HepG2 (cell line): ENCODE measurements around the gene SRF. TPM values are rescaled to one million over a fixed set of nuclear protein-coding genes. Genes with fewer than 3 reads are reported as not detected.

Experiments
- ATAC-seq: fragments of 200-7000 bp; cut with Tn5 transposase; 3 replicates; pipeline ENCODE4 v1.9.1; 2020; ENCODE audit warnings: mild to moderate bottlenecking, moderate library complexity
- BruUV-seq: library from RNA; stranded (reverse); fragments of 400-500 nt; replicated peaks from 2 replicates; lab custom pipeline; 2021; lab: Mats Ljungman, UMichigan
- CTCF ChIA-PET: fragments of 300-600 bp; formaldehyde crosslinking; extraction: SDS; loops from one replicate; lab custom pipeline; 2021; ENCODE audit warnings: low total read pairs, inconsistent platforms, low intra/inter-chr PET ratio; lab: Yijun Ruan, JAX
- POLR2A ChIA-PET: fragments of 350-600 bp; sonication (Branson Sonifier 250); formaldehyde crosslinking; loops from one replicate; lab custom pipeline; 2020; ENCODE audit warnings: antibody characterized with exemption, inconsistent platforms; lab: Yijun Ruan, JAX
- DNase-seq: peaks from one replicate; pipeline ENCODE4 v3.0.0-alpha.2; 2015; ENCODE audit warnings: low spot score
- FAIRE-seq: peaks from 3 replicates; lab custom pipeline; 2011; peaks lifted over from hg19 to GRCh38; lab: Jason Lieb, UNC
- H2AFZ ChIP-seq: one replicate; pipeline ENCODE4 v1.6.1; 2011; ENCODE audit warnings: low read length, inconsistent platforms
- H3K27ac ChIP-seq: fragments of 300-600 bp; 3 replicates; pipeline ENCODE4 v1.8.0; 2011; ENCODE audit warnings: mixed run types, mild to moderate bottlenecking, mixed read lengths, low read length, inconsistent platforms; ENCODE audit not compliant: insufficient read depth; ENCODE audit errors: extremely low read length
- H3K27me3 ChIP-seq, 2 experiments: fragments of 200-600 bp in 1 of 2; 2 replicates in 1 of 2; 3 replicates in 1 of 2; pipeline versions ENCODE4 v1.6.0 to v1.8.0; 2011; ENCODE audit warnings: low read length in 2 of 2, mild to moderate bottlenecking in 2 of 2, moderate library complexity in 2 of 2, inconsistent platforms in 1 of 2; ENCODE audit not compliant: insufficient read depth in 2 of 2, control insufficient read depth in 1 of 2
- H3K36me3 ChIP-seq, 2 experiments: fragments of 200-600 bp in 1 of 2; replicated peaks in 1 of 2; 2 replicates in 1 of 2; 3 replicates in 1 of 2; pipeline versions ENCODE4 v1.5.1 to v1.8.0; 2011; ENCODE audit warnings: low read length in 2 of 2, inconsistent platforms in 1 of 2; ENCODE audit not compliant: insufficient read depth in 2 of 2, control insufficient read depth in 1 of 2
- H3K4me1 ChIP-seq: 2 replicates; pipeline ENCODE4 v1.5.1; 2012; ENCODE audit warnings: low read length, inconsistent platforms; ENCODE audit not compliant: insufficient read depth
- H3K4me2 ChIP-seq: 2 replicates; pipeline ENCODE4 v1.6.0; 2011; ENCODE audit warnings: low read depth, low read length, inconsistent platforms
- H3K4me3 ChIP-seq, 3 experiments: fragments of 200-600 bp in 1 of 3; sonication (generic), shearing (Covaris generic) in 1 of 3; replicated peaks in 1 of 3; 2 replicates each; pipeline ENCODE4 v1.5.1; 2011 to 2016; ENCODE audit warnings: low read length in 3 of 3, inconsistent platforms in 2 of 3, low read depth in 2 of 3, mild to moderate bottlenecking in 2 of 3, control low read depth in 1 of 3, mixed read lengths in 1 of 3; ENCODE audit not compliant: insufficient read depth in 1 of 3
- H3K79me2 ChIP-seq: one replicate; pipeline ENCODE4 v1.6.1; 2011; ENCODE audit warnings: low read length, inconsistent platforms; ENCODE audit not compliant: insufficient read depth
- H3K9ac ChIP-seq: 2 replicates; pipeline ENCODE4 v1.6.0; 2011; ENCODE audit warnings: mild to moderate bottlenecking, low read depth, low read length, inconsistent platforms; ENCODE audit not compliant: insufficient read depth
- H3K9me3 ChIP-seq: 2 replicates; pipeline ENCODE4 v1.5.1; 2012; ENCODE audit warnings: mild to moderate bottlenecking, low read length
- H4K20me1 ChIP-seq: 2 replicates; pipeline ENCODE4 v1.6.0; 2011; ENCODE audit warnings: inconsistent platforms, mild to moderate bottlenecking, low read length, moderate library complexity; ENCODE audit not compliant: insufficient read depth
- ATF3 ChIP-seq: sonication (generic); formaldehyde crosslinking; IDR thresholded peaks from 2 replicates; pipeline ENCODE4 v1.4.0; 2020; ENCODE audit warnings: missing genetic modification reagents
- ETS1 ChIP-seq: sonication (generic); formaldehyde crosslinking; IDR thresholded peaks from 2 replicates; pipeline ENCODE4 v1.4.0; 2020; ENCODE audit warnings: missing genetic modification reagents
- HBP1 ChIP-seq: IDR thresholded peaks from 2 replicates; pipeline ENCODE4 v1.6.1; 2016; ENCODE audit warnings: low read depth, control low read depth
- TOPORS ChIP-seq: sonication (generic); formaldehyde crosslinking; IDR thresholded peaks from 2 replicates; pipeline ENCODE4 v1.8.0; 2023; ENCODE audit warnings: mild to moderate bottlenecking, missing genetic modification reagents
- ZBTB2 ChIP-seq: sonication (generic); formaldehyde crosslinking; IDR thresholded peaks from 2 replicates; pipeline ENCODE4 v1.8.0; 2022; ENCODE audit warnings: low read depth, missing genetic modification reagents
- ZBTB37 ChIP-seq: sonication (generic); formaldehyde crosslinking; IDR thresholded peaks from 2 replicates; pipeline ENCODE4 v1.4.0; 2020; ENCODE audit warnings: mild to moderate bottlenecking, missing genetic modification reagents
- ZNF430 ChIP-seq: sonication (generic); formaldehyde crosslinking; IDR thresholded peaks from 2 replicates; pipeline ENCODE4 v1.9.0; 2021; ENCODE audit warnings: mild to moderate bottlenecking, missing genetic modification reagents
- WGBS: methylation state at CpG from one replicate; pipeline ENCODE4 v1.1.6; 2017; ENCODE audit warnings: low lambda C conversion rate; 5-methylcytosine and 5-hydroxymethylcytosine counted together
- in situ Hi-C: cut with HindIII; loops from 2 replicates; pipeline ENCODE4 v1.10.0; 2017; ENCODE audit warnings: low pct_unique_long_range_greater_than_20kb; ENCODE audit not compliant: extremely low pct_ligation_motif_present
- intact Hi-C: fragments of 100-400 bp; cut with micrococcal nuclease; formaldehyde crosslinking; loops from one replicate; pipeline ENCODE4 v1.10.0; 2022; ENCODE audit not compliant: unreplicated experiment
- polyA plus RNA-seq, 8 experiments: library from polyadenylated mRNA; depleted of rRNA in 3 of 8; stranded (reverse) in 7 of 8; unstranded in 1 of 8; fragments of >200 nt; fragmentation: Illumina TruSeq in 4 of 8; extraction: Trizol in 4 of 8; gene quantifications; 2 replicates each; pipeline versions ENCODE4 v1.2.1 to v1.2.3, GENCODE V29; 2011 to 2016; ENCODE audit warnings: low read depth in 4 of 8, missing spikeins in 1 of 8, mixed read lengths in 1 of 8; ENCODE audit not compliant: insufficient read depth in 1 of 8
- total RNA-seq, 5 experiments: library from RNA; depleted of rRNA; stranded (reverse); fragments of >200 nt; fragmentation: Illumina TruSeq; extraction: Trizol; gene quantifications; 2 replicates each; pipeline ENCODE4 v1.2.3, GENCODE V29; 2016; ENCODE audit warnings: low read depth in 1 of 5

SRF gene
- total and polyA plus RNA-seq, 2 of the 13 experiments (the other 11 are each of a cell fraction or from before 2014, with no cell fraction given), result 25.5 to 44.1 TPM

- TF ChIP-seq ZBTB2 (CRISPR knock-in tag) (no peak), ZBTB37 (CRISPR knock-in tag) (no peak), HBP1 (CRISPR knock-in tag) (no peak), TOPORS (CRISPR knock-in tag) (no peak), ZNF430 (no peak), ETS1 (no peak)
These were observed 15.6 kb downstream of the SRF start (continued) for GRCh38 chr6:43186706-43187105.

GRCh38 chr6:43187821-43188220, 16.8 kb downstream of the SRF start:
- Histone ChIP-seq H3K4me2 (no peak overlapping the region), H3K4me1 (peaks cover 14% of the 10 kb centered on the region), H3K79me2 (no peaks in the 10 kb centered on the region), H2AFZ (no peak overlapping the region), H4K20me1 (no peaks in the 10 kb centered on the region), H3K36me3 (peaks cover 6 to 7% of the 10 kb centered on the region in 2 experiments; a peak in 3 of 5 replicates), H3K27ac (no peak overlapping the region), H3K9ac (no peak overlapping the region), H3K4me3 (no peak overlapping the region), H3K27me3 (no peaks in the 10 kb centered on the region), H3K9me3 (no peaks in the 10 kb centered on the region)
- BruUV-seq, result no TSS peak
- ATAC-seq, result no peak
- WGBS, result 89% methylated on average over 7 of the region's 7 CpGs
- intact Hi-C loops (no loop called here), in situ Hi-C loops (no loop called here)
- no peak for FAIRE-seq
- ChIA-PET POLR2A (no interaction called here), CTCF (no interaction called here)
- no peak for TF ChIP-seq ATF3 (CRISPR knock-in tag)
- DNase-seq, result no peak
